ENCODE data around the gene THSD7A. TPM values are rescaled to one million over a fixed set of nuclear protein-coding genes. Genes with fewer than 3 reads are reported as not detected.

The THSD7A gene
- total RNA-seq, 1 donor from 2014 or later = 38.8 TPM

- no peak for DNase-seq
Measured at GRCh38 chr7:11570922-11571550, 261.0 kb downstream of the THSD7A start.

- DNase-seq = no peak
Measured at GRCh38 chr7:11570205-11570604, 261.8 kb downstream of the THSD7A start.

DNA sequence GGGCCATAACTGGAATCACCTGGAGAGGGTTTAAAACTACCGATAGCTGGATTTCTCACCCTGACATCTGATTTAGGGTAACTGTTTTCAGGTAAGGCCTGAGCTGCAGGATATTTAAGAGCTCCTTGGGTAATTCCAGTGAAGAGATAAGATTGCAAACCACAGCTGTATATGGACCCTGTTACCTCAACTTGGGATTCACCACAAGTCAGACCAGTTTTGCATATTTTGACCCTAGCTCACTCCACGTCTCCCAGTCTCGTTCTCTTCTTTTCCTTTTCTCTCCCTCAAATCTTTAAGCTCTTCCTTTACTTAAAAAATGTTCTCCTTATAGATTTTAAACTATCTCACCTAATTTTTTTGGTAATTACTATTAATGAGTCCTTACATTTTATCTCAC lies 264.4 kb downstream of the THSD7A start:
- DNase-seq = no peak

DNA sequence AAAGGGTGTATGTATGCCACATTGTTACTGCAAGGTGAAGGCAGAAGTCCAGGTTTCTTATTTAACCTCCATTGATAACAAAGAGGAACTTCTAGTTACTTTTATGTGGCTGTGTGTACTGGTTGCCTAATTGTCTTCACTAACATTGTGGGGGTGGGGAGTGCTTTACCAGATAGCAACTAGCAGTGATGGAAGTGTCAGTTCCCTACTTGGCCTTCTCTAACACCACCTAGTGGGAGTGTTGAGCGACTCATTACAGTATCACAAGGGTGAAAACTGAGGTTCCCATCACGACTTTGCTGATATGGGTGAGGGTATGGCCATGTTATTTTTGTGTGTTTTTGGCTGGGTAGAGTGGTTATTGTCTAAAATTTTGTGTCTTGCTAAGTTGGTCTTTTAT lies 274.4 kb downstream of the THSD7A start:
- peak; percentile 67 for DNase-seq

GRCh38 chr7:11552676-11553296 lies 279.2 kb downstream of the THSD7A start:
- DNase-seq = no peak

- no peak for DNase-seq
Measured at GRCh38 chr7:11551470-11551869, 280.5 kb downstream of the THSD7A start.

DNA sequence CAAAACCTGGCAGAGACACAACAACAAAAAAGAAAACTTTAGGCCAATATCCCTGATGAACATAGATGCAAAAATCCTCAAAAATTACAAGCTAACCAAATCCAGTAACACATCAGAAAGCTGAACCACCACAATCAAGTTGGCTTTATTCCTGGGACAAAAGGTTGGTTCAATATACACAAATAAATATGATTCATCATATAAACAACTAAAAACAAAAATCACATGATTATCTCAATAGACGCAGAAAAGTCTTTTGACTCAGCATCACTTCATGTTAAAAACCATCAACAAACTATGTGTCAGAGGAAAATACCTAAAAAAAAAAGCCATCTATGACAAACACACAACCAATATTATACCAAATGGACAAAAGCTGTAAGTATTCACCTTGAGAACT lies 283.5 kb downstream of the THSD7A start:
- DNase-seq = peak; percentile 28

GRCh38 chr7:11541330-11541729 lies 290.7 kb downstream of the THSD7A start:
- no peak for DNase-seq

GRCh38 chr7:11540271-11540761 lies 291.7 kb downstream of the THSD7A start:
- peak; percentile 73 for DNase-seq

DNA sequence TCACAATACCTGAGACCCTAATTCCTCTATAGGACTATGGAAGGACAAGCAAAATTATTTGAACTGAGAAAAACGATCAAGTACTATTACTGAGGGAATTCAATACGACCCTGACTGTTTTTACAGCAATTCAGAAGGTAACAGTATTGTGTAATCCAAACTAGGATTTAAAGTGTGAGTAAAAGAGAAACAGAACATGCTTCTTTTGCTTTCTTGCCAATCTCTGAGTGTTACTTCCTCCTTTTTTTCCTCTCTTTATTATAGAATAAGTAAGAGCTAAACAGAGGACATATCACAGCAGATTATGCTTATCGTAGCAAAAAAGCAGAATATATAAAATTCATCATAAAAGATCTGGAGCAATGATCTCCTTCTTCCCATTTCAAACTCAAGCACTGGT lies 292.1 kb downstream of the THSD7A start:
- DNase-seq = no peak

DNA sequence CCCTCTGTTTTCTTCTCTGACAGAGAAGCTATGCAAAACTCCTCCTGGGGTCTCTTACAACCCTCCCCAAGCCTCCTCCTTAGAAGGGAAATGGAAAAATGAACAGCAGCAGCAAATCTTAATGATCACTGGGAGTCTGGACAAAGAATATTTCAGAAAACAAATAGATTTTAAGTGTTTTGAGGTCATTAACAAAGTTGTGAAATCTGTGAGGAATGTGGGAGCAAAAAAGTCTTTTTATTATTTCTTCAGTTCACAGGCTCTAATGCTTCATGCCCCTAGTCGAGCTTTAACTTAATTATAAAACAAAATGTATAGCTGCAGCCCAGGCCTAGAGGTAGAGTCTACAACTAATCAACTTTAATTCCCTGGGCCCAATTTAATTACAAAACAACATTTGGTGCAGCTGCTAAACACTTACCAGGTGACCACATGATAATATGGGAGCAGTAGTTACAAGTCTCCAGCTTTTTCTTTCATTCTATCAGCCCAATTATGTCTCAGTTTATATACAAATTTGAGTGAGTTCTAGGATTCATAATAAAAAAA lies 293.2 kb downstream of the THSD7A start:
- no peak for DNase-seq

GRCh38 chr7:11533229-11533820 lies 298.7 kb downstream of the THSD7A start:
- DNase-seq = peak; percentile 67

GRCh38 chr7:11529382-11529781 lies 302.6 kb downstream of the THSD7A start:
- no peak for DNase-seq

- no peak for DNase-seq
Measured at GRCh38 chr7:11527707-11528106, 304.3 kb downstream of the THSD7A start.

DNA sequence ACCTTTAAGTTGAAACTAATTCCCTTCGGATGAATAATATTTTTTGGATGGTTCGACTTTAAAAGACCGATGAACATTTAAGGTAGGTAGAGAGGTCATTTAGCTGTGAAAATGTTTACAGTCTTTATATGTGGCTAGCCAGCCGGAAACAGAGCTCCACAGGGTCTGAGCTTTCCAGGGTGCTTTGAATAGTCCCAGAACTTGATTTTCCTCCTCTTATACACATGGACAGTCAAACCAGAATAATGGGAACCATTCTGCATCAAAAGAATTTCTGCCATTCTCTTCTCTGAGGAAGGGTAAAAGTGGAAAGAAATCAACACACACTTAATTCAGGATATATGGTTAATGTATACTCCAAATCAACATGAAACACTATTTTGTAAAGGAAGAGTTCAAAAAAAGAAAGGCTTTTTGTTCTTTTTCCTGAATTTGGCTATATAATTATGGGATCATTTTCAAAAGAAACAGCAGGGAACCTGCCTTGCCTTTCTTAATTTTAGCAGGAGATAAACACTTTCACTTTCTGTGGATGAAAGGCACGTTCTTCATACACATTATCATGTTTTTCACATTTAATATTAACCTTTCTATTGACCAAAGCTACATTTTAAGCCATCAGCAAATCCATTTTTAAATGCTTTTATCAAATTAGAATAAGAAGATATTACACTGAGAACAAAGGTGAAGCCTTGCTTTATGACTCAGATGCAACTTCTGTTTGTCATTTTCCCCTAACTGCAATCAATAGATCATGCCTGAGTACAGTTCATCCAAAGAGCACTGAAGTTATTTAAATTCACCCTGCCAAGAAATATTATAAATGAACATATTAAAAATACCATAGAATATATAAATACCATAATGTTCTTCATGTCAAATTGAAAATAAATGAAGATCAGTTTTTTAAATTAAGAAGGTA lies 307.3 kb downstream of the THSD7A start:
- DNase-seq = peak; percentile 31

GRCh38 chr7:11521964-11522499 lies 310.0 kb downstream of the THSD7A start:
- DNase-seq = peak; percentile 48

DNA sequence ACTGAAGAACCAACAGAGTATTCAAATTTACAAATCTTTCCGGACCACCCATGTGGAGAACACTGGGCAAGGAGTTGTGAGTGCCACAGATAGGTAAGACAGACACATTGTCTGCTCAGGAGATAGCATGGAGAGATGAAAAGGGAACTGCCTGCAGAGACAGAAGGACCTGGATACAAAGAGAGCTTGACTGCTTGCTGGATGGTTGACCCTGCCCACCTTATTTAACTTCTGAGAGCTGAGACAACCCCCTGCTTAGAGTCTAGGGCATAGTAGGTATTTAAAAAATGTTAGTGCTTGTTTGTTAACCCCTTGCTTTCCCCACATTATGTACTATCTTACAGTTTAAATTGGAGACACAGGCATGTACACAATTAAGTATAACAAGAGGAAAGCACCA lies 314.1 kb downstream of the THSD7A start:
- DNase-seq = no peak

GRCh38 chr7:11516328-11516727 lies 315.7 kb downstream of the THSD7A start:
- no peak for DNase-seq

GRCh38 chr7:11513460-11513859 lies 318.5 kb downstream of the THSD7A start:
- no peak for DNase-seq

- no peak for DNase-seq
Measured at GRCh38 chr7:11507929-11508328, 324.1 kb downstream of the THSD7A start.

DNA sequence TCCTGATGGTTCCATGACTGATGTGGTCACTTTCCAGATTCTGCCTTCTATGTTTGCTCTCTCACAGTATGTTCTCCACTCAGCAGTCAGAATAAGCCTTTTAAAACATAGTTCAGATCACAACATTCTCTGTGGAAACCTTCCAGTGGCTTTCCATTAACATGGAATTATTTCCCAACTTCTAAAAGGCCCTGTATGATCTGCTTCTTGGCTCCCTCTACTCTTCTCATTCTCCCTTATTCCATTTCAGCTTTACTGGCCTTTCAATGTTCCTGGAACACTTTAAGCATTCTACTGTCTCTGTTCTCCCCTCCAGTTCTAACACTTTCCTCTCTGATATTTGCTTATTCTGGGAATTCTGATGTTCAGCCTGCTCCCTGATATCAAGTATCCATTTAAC lies 325.6 kb downstream of the THSD7A start:
- DNase-seq = no peak

GRCh38 chr7:11505471-11505985 lies 326.5 kb downstream of the THSD7A start:
- no peak for DNase-seq
